Urothelium cell line (cell line): ENCODE measurements around the gene GPR156.
A peak's percentile ranks its signal among the peaks of the same experiment; 100 is the strongest.
"Not testable (repeated sequence)": the region's sequence is repeated elsewhere in the genome, so short reads cannot be mapped to it uniquely, and the experiment has no call there.

ENCODE experiments used
- DNase-seq: peaks from one replicate; pipeline ENCODE4 v3.0.0; 2011; ENCODE audit warnings: low spot score, mixed read lengths
- FAIRE-seq: peaks from 2 replicates; lab custom pipeline; 2011; peaks lifted over from hg19 to GRCh38; lab: Jason Lieb, UNC

The GPR156 gene

DNA sequence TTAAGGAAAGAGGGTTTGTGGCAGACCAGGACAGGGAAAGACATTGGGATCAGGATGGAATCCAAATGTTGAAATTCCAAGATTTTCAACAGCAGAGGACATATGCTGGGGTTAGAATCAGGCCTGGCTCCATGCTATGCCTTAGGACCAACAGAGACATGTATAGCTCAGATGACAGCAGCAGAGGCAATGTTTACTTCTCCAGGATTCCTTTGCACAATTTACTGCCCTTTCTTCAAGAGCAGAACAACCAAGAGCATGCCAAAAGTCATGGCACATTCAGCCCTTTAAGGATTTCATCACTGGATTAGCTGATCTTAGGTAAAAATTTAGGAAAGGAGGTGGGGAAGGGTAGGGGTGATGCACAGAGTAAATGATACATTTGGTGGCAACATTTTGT, 121.2 kb downstream of the GPR156 start:
- FAIRE-seq, result no peak

DNA sequence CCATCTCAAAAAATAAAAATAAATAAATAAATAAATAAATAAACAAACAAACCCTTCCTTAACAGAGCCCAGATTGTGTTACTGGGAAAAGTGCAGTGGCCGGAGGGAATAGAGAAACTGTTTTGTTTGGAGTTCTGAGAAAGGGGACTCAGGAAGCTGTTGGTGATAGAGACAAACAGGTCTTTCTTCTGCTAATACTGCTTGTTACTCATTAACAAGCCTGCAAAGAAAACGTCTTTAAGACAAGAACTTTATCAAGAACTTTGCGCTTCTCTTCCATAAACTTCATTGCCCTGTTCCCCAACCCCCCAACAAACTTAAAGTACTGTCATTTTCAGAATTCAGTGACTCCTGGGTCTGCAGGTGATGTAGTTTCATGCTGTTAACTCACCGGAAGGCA, 122.0 kb downstream of the GPR156 start:
- no peak for DNase-seq
- FAIRE-seq, result no peak

More for the DNA sequence above, 121.2 kb downstream of the GPR156 start:
- DNase-seq, result no peak

GRCh38 chr3:120162400-120162799, 122.6 kb downstream of the GPR156 start:
- DNase-seq (no peak), FAIRE-seq (peak; percentile 20)

GRCh38 chr3:120161902-120162301, 123.1 kb downstream of the GPR156 start:
- no peak for DNase-seq
- FAIRE-seq, result no peak

DNA sequence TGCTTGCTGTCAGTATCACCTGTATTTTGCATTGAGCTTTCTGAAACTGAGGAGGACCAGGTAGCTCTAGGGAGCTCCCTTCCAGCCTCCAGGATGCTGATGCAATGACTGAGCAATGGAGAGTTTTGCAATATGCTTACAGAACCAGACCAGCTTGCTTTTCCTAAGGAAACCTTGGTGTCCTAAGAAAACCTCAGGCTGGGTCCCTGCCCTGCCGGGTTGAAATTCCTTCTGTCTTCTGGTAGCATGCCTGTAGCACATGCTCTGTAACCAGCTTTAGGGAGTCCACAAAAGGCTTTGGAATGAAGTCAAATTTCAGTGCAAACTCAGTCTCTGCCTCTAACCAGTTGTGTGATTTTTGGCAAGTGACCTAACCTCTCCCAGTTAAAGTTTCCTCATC, 125.0 kb downstream of the GPR156 start:
- no peak for FAIRE-seq
- peak; percentile 42 for DNase-seq

DNA sequence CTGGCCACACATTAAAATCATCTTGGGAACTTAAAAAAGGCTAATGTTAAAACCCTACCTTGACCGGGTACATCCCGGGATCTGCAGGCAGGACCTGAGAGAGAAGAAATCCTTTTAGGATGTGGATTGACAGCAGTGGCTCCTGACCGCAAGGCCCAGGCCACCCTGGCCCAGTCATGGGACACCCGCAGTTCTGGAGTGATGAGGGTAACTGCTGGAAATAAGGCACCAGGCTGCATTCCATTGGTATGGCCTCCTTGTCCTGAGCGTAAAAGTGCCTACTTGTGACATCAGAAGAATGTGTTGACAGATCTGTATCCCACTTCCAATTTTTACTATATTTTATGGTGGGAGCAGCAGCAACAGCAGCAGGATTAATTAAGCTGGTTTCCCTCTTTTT, 127.3 kb downstream of the GPR156 start:
- DNase-seq (no peak), FAIRE-seq (no peak)

- no peak for DNase-seq
- FAIRE-seq, result no peak
Observed at GRCh38 chr3:120157113-120157512, 127.9 kb downstream of the GPR156 start.

DNA sequence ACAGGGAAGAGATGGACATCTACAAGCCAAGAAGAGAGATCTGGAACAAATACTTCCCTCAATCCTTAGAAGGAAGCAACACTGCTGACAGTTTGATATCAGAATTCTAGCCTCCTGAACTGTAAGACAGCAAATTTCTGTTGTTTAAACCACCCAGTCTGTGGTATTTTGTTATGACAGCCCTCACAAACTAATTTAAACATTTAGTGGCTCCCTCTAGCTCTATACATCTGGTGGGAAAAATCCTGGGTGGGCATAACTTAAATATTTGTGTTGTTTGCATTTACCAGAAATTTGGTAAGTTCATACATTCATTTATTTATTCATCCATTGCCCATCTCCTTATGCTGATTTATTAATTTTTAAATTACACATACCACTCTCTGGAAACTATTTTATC, 128.3 kb downstream of the GPR156 start:
- no peak for DNase-seq
- FAIRE-seq, result no peak

DNA sequence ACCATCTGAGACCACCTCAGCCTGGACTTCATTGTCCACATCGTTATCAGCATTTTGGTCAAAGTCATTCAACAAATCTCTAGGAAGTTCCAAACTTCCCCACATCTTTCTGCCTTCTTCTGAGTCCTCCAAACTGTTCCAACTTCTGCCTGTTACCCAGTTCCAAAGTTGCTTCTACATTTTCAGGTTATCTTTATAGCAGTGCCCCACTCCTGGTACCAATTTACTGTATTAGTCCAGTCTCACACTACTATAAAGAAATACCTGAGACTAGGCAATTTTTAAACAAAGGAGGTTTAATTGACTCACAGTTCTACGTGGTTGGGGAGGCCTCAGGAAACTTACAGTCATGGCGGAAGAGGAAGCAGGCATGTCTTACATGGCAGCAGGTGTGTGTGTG, 129.3 kb downstream of the GPR156 start:
- not testable (repeated sequence) for FAIRE-seq, DNase-seq

DNA sequence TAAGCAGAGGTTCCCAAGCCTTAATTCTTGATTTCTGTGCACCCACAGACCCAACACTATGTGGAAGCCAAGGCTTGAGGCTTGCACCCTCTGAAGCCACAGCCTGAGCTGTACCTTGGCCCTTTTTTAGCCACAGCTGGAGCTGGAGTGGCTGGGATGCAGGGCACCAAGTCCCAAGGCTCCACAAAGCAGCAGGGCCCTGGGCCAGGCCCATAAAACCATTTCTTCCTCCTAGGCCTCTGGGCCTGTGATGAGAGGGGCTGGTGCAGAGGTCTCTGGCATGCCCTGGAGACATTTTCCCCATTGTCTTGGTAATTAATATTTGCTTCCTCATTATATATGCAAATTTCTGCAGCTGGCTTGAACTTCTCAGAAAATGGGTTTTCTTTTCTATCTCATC, 129.9 kb downstream of the GPR156 start:
- FAIRE-seq, result no peak
- DNase-seq, result no peak

- DNase-seq (no peak), FAIRE-seq (no peak)
Observed at GRCh38 chr3:120153294-120153693, 131.7 kb downstream of the GPR156 start.

DNA sequence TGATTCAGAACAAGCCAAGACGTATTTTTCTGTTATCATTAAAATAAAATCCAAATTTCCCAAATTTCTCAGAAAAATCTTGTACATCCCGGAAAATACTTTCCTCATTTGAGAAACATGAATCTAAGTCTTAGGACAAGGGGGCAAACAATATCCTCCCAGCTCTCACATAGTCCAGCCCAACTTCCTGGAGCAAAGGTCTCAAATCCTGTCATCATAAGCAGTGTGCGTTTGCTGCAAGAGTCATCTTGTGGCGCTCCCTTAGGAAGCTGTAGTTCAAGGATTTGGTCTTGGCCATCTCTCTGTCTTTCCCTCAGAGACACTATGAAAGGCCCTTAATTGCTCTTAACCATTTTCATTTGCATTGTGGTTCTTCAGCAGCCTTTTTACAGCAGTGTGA, 133.2 kb downstream of the GPR156 start:
- FAIRE-seq (no peak), DNase-seq (no peak)

DNA sequence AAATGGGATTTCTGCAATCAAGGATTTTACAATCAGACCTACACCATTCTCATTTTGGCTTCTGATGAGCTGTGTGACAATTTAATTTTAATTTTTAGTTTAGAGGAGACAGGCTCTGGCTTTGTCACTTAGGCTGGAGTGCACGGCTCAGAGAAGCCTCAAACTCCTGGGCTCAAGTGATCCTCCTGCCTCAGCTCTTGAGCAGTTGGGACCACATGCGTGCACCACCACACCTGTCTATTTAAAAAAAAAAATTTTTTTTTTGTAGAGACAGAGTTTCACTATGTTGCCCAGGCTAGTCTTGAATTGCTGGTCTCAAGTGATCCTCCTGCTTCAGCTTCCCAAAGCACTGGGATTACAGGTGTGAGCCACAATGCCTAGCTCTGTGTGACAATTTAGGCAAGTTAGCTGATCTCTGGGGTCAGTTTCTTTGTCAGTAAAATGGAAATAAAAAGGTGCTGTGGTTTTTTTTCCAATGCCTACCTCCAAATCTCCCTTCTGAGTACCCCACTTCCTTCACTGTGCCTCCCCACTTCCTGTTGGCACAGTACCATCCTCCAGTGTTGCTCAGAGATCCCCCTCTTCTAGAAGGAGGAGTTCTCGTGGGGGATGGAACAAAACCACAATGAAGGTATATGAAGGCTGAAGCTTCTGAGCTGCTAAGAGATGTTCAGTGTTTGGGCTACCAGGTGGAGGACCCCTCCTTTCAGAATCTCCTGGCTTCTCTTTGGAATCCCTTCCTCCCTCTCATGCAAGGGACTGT, 136.7 kb downstream of the GPR156 start:
- no peak for DNase-seq
- FAIRE-seq, result no peak

DNA sequence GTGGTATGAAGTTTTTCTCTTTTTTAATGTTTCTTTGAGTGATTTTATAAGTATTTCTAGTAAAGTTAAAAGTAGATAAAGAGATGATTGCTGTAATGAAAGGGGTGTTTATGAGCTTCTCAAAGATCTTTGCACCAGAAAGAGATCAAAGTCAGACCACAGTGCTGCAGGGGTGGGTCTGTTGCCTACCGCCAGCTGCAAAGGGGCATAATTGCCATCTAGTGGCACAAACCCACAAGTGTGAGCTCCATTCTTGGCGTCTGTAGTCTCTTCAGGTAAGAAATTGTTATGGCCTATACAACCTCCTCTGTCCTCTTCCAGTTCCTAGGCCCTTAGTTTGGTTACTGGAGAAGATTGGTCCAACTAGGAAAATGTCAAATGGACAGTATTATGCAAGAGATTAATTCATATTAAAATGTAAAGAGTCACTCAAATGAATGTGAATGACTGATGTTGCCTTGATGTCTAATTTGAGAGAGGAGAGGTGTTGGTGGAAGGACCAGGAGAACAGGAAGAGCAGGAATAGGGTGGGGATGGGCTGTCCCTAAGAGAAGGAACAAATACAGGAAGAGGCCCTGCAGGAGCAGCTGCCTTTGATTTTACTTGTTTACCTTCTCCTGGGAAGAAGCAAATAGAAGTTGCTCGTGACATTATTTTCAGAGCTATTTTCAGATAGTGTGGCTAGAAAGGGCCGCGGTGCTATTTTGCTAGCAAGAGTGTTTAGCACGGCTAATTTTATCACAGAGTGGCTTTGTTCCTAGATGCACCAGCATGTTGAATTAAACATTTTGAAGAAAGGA, 137.8 kb downstream of the GPR156 start:
- no peak for FAIRE-seq
- DNase-seq, result no peak

- peak; percentile 63 for DNase-seq
- no peak for FAIRE-seq
Observed at GRCh38 chr3:120145542-120146285, 139.3 kb downstream of the GPR156 start.

GRCh38 chr3:120144267-120144666, 140.8 kb downstream of the GPR156 start:
- FAIRE-seq (peak; percentile 52), DNase-seq (peak; percentile 78)

DNA sequence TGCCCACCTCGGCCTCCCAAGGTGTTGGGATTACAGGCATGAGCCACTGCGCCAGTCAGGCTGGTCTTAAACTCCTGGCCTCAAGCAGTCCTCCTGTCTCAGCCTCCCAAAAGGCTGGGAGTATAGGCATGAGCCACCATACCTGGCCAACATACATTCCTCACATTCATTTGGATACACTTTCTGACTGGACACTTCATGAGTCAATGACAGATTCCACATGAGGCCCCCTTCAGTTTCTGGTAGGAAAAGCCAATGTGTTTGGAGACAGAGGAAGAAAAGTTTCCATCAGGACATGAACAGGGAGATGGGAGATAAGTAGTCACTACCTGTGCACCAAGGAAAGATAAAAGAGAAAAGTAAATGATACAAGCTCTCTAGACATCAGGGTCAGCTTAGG, 141.3 kb downstream of the GPR156 start:
- FAIRE-seq, result no peak

DNA sequence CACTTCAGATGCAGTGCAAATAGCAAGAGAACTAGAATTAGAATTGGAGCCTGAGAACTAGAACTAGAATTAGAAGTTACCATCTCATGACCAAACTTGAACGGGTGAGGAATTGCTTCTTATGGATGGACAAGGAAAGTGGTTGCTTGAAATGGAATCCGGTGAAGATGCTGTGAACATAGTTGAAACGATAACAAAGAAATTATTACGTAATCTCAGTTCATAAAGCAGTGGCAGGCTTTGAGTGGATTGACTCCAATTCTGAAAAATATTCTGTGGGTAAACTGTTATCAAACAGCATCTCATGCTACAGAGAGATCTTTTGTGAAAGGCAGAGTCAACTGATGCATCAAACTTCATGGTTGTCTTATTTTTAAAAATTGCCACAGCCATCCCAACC, 142.8 kb downstream of the GPR156 start:
- DNase-seq, result no peak
- FAIRE-seq, result no peak

More for the DNA sequence above, 141.3 kb downstream of the GPR156 start:
- no peak for DNase-seq

- DNase-seq (no peak), FAIRE-seq (no peak)
Observed at GRCh38 chr3:120140098-120140742, 144.8 kb downstream of the GPR156 start.

GRCh38 chr3:120139140-120139539, 145.9 kb downstream of the GPR156 start:
- no peak for DNase-seq
- no peak for FAIRE-seq

GRCh38 chr3:120137548-120137947, 147.5 kb downstream of the GPR156 start:
- no peak for FAIRE-seq
- no peak for DNase-seq
